HG02610 (cell line): ENCODE results near the gene ARMH2.

Source experiments
- ATAC-seq: cut with Tn5 transposase; IDR thresholded peaks from one replicate; pipeline ENCODE4 v1.9.1; 2021; ENCODE audit warnings: mild to moderate bottlenecking, moderate library complexity; ENCODE audit not compliant: unreplicated experiment

The ARMH2 gene

DNA sequence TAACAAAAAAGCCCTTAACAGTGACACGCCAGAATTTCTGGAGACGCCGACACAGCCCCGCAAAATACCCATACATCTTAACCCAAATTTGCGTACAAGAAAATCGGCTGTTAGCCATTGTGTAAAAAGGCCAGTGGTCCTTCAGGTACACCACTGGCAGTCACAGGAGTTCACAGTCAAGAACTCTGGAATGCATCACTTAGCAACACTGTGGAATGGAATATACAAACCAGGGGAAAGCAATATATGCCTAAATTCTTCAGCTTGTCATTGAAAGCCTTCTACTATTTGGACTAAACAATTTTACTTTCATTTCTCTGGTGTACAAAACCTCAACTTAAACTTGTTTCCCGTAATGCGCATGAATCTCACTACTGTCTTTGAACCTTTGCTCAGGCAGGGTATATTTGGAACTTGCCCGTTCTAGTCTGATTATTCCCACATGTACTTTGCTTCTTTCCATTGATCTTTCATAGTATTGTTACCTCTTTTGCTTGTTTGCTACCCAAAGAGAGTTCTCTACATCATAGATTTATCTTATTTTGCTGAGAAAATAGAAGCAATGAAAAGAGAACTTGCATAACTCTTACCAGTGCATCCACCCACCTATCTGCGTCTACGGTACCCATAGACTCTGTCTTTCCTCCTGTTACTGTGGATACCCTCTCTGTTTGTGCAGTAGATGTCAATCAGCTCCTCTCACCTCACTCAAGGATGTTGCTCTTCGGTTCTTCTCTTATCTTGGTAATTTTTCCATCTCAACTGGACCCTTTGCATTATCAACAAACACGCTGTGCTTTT lies at the start of gene ARMH2:
ARMH2 (minus strand) TSS at position 178 of the 801 bp plus-strand sequence; CDS start at position 118, 60 bp downstream.
- ATAC-seq, result no peak

DNA sequence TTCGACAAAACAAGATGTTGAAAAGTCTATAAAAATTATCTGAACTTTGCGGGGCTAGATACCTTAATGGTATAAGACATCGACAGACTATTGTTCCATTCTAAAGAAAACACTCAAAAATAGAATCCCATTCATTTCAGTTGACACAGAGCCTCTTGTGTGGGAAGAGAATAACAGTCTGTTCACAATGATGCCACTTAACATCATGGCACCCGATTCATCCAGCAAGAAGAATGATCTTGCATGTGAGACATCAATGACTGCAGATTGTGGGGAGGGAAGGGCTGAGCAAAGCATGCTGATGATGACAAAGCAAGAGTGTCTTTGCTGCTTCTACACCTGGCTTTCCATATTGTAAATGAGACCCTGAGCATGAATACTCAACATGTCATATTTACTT lies 49.7 kb upstream of the ARMH2 start:
- no peak for ATAC-seq

DNA sequence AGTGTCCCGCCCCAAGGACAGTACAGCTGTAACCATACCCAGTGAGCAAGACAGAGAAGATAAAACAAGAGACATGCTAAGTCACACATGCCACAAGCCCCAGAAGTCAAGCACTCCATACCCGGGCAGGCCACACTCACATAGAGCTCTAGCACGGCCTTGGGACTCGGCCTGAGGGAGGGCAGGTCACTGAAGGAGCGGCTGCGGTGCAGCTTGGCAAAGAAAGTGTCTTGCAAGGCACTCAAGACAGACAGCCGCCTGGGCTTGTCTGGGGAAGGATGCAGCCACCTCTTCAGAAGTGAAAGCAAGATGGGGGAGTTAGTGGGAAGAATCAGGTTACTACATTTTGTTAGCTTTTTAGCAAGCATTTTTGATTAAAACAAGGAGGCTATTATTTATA lies 48.7 kb upstream of the ARMH2 start:
- ATAC-seq, result no peak

DNA sequence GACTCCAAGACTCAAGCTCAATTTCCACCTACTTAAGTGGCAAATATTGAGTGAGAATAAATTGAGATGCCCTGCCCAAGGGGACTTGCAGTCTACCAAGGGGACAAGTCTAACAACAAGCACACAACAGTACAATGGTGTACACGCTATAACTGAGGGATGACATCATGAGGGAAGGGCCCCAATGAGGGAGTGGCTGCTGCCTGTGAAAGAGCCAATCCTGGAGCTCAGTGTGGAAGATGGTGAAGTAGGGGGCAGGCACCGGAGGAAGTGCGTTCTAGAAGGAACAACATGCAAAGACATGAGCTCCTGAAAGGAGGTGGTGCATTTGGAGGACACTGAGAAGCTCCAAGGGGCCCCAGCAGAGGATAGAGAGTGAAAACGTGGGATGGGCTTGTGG lies 46.9 kb upstream of the ARMH2 start:
- ATAC-seq, result no peak

DNA sequence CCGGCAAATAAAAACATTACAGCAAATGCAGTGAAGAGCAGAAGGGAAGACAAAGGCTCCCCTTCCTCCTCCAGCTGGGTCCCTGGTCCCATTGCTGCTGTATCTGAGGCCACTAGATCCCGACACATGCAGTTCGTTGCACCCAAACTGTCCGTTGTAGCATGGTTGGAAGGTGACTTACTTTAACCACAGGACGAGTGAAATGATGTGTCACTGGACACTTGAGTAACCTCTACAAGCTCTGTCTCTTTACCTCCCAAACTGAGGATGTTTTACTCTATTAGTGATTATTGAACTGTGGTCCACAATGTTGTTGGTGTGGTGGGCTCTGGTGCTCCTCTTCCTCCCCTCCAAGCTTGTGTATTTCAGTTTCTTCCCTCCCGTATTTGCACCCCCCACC lies 46.2 kb upstream of the ARMH2 start:
- no peak for ATAC-seq

DNA sequence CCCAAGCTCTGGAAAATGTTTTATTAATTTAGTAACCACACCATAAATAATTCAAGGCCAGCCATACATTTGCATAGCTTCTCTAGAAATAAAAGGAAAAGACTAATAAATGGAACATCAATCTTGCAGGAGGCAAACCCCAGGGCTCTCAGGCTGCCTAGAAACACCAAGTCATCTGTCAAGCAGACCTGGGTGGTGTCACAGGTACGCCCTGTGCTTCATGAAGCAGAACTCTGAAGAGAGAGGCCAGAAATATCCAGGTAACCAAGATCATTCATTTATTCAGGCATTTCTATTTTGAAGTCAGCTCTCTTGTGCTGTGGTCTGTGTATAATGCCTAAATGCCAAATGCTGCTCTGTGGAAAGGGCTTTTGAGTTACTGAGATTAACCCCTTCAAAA lies 45.3 kb upstream of the ARMH2 start:
- no peak for ATAC-seq

DNA sequence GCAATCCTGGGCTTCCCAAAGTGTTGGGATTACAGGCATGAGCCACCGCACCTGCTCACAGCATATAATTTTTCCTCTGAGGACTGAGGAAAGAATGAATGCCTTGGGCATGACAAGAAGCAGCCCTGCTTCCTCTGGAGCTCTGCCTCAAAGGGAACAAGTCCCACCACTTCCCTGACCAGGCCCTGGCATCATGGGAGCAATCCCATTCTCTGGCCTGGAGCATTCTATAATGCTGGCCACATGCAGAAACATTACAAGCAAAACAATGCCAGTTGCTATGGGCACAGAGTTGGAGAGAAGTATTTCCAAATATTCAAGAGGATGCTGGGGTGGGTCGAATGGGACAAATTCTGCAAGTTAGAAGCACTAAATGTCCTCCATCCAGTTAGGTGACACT lies 41.5 kb upstream of the ARMH2 start:
- ATAC-seq, result no peak

DNA sequence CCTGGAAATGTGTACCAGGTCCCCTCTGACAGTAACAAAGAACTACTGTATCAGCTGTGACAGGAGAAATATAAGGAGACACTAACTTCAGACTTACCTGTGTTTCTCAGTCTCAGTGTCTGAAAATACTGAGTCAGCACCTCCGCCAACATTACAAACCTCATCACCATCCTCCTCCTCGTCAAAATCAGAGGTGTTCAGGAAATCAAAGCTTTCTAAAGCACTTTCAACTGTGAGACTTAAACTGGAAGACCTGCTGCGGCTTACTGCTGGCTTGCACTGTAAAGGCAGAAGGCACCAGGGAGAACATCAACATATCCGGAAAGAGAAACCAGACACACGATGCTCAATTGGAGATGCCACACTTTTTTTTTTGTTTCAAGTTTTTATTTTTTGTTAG lies 40.3 kb upstream of the ARMH2 start:
- no peak for ATAC-seq

DNA sequence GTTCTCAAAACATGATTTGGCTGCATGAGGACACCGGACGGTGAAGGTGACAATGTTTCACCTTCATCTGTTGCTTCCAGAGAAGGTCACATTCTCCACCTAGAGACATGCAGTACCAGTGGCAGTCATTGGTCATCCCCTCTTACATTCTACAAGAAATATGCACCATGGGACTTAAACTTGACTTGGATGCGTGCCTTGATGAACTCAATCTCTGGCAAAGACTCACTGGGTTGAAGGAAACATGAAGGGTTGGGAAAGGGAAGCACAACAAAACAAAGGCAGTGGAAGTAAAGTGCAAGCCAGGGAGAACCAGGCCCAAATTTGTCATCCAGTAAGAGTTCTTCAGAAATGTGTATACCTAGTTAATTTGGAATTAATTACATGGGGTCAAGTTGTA lies 39.4 kb upstream of the ARMH2 start:
- no peak for ATAC-seq

DNA sequence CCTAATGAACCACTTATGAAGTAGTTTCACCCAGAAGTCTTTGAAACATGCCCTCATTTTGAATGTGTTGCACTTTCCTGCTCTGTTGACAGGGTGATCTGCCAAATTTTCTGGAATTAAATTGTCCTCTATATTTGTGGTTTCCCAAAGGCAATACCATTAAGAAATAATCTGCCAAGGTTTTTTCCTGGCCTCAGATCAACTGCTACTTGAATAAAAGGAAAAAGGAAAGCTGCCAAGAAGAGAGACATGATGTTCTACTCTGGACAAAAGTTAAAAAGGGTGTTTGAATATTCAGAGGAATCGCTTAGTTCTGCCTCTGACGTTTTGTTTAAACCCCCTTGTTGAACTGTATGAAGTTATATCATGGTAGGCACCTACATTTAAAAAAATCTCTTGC lies 37.4 kb upstream of the ARMH2 start:
- ATAC-seq, result no peak

DNA sequence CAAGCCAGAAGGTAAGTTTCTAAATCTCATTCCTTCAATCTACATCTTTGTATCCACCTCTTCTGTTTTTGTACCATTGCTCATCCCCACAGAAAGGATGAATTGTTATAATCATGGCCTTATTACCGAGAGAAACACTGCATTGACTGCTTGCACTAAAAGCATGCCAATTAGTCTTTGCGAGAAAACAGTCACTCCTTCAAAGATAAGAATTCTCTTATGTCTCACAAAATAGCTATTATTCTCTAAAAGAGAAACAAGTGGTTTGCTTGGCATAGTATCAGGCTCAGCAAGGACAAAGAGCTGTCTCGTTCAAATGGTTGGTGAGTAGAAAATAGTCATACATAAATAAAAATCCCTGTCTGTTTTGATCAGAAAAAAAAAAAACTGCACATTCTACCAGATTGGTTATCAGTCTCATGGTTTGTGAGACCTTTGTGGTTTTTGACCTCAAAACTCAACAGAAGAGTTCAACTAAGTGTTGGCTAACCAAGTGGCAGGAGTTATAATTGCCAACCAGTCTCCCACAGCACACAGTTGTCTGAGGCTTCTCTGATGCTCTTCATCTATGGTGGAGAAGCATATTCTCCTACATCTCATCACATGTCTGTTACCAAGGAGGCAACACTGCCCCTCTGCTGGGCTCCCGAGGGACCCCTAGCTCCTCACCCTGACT lies 35.1 kb upstream of the ARMH2 start:
- ATAC-seq, result no peak

DNA sequence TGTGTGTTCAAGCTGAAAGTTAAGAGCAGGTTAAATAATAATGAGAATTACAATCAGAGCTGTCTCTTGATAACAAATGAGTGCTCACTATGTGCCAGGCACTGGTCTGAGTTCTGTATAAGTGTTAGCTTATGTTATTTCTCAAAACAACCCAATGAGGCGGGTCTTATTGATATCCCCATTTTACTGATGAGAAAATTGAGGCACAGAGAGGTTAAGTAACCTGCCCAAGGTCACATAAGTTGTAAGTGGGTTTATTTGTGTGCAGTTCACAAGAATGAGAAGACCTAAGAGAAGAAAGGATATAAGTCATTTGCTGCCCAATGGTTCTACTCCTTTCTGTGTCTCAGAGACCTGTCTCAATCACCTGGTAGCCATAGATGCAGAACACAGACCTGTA lies 34.1 kb upstream of the ARMH2 start:
- no peak for ATAC-seq

DNA sequence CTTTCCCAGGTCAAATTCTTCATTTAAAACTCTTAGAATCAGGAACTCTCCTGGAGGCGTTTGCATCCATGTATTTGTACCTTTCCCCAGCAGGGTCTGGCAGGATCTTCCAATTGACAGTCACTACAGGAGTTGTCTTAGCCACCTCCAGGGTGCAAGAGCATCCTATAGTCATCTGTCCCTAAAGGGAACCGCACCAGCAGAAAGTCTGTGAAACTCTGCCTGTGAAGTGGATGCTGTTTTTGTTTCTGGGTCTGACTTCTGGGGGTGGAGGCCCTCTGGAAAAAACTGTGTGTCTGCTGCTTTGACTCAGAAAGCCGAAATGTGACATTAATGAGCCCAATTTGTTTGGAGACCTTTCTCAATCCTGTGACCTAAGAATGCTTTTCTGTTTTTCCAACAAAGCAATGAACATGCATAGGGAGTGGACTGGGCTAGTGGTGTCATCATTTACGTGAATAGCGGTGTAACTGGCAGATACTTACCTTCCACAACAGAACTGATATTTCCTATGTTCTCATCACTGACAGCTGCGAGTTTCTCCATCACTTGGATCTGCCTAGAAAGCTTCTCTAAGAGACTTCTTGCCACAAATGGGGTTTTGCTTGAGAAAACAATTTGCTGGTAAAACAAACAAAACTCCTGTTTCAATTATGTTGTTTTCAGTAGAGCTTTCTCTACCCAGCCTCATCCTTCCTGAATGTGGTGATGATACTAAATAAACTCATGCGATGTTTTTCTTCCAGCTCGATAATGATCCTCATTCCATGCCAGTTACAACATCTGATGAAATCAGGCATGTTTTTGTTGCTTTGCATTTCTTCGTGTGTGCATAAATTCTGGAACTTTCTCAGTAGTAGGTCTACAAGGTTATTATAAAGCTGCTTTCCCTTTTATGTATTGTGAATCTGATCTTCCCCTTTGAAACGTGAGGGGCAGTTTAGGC lies 33.3 kb upstream of the ARMH2 start:
- no peak for ATAC-seq

DNA sequence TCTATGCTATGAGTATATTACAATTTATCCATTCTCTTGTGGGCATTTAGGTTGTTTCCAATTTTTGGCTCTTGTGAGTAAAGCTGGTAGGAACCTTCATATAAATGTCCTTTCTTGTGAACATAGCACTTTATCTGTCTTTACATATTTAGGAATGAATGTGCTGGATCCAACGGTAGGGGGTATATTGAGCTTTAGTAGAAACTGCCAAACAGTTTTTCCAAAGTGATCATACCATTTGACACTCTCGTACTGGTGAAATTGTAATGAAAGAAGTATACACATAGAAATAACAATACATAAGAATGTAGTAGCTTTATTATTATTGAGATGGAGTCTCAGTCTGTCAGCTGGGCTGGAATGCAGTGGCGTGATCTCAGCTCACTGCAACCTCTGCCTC lies 30.9 kb upstream of the ARMH2 start:
- no peak for ATAC-seq

DNA sequence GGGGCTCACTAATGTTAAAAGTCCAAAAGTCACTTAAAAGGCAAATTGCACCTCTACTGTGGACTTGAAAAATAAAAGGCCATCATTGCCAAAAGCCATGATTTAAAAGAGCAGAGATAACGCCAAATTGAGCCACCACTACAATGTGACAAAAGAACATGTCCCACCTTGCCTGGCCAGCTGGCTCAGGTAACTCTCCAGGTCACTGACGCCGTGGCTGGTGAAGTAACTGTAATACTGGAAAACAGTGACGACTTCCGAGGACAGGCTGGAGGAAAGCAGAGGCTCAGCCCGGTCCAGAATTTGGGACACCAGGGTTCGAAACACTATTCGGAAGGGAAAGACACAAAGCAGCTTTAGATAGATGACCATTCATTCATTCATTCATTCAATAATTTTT lies 29.3 kb upstream of the ARMH2 start:
- ATAC-seq, result no peak

DNA sequence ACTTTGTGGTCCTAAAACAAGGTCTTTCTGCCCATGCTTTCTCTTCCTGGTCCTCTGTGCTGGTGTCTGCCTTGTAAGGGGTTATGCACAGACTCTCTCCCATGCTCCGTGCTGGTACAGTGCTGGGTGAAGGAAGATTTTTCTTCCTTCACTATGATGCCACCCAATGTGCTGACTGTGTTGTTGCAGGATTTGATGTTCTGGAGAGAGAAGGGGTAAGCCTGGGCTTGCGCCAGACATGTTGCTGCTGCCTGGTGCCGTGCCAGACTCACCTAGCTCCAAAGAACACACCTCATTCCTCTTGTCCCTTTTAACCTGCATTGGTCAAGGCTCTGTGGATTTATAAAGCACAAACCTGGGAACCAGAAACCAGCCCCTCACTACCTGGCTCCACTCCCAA lies 28.4 kb upstream of the ARMH2 start:
- no peak for ATAC-seq

DNA sequence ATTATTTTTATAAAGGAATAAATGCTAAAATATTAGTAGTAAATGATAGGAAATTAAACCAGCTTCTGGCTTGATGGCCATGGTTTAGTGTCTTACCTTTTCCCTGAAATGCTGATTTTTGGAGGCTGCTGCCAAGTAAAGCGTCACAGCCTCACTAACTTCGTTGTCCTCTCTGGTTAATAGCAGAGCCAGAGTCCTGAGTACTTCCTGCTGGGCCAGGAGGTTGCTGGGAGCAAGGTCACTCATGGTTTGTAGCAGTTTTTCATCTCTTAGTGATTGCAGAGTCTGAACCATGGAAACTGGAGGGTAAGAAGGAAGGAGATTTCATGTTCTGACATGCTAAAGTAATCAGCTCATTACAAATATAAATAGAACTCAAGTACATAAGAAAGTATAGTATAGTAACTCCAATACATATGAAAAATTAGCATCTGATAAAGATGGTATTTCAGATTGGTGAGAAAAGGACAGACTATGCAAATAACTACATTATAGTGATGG lies 26.5 kb upstream of the ARMH2 start:
- no peak for ATAC-seq

DNA sequence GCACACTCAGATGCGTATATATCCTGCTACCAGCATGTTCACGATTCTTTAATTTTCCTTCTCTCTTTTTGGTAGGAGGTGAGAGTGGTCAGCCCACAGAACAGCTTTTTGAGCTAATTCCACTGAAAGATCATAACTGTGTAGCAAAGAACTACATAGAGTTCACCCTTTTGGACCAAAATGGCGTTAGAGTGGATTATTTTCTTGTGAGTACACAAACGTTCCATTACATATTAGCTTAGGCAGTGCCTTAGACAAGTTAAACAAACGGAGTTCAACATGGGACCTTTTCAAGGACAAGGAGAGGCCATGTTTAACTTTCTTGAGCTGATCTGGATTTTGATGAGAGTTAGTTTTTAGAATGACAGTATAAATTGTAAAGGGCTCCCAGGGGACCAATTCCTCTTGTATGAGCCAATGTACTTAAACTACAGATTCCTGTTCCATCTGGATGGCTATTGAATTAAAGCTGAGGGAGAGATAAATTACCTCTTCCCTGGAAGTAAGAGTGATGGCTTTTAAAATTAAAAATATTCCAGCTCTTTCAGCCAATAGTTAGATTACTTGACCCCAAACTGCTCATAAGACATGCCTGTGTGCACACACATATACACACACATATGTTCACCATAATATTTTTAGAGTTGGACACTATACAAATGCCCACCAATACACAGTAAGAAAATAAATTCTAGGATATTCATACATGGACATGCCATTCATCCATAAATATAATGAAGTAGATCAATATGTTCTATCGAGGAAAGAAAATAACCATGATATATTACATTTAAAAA lies 25.6 kb upstream of the ARMH2 start:
- no peak for ATAC-seq

DNA sequence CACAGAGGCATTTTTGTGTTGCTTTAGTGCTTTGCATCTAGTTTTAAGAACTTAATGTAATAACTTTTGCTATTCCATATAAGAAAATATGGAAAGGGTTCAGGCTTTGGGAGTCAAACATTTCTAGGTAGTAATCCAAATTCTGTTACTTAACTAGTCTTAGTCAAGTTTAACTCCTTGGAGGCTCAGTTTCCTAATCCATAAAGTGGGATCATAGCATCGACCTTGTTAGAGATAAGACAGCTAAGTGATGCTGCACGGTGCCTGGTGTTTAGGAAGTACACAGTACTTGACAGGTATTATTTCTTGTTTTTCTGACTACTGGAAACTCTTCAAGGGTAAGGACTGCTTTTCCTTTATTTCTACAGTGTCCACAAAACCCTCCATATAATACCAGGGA lies 24.5 kb upstream of the ARMH2 start:
- ATAC-seq, result no peak

DNA sequence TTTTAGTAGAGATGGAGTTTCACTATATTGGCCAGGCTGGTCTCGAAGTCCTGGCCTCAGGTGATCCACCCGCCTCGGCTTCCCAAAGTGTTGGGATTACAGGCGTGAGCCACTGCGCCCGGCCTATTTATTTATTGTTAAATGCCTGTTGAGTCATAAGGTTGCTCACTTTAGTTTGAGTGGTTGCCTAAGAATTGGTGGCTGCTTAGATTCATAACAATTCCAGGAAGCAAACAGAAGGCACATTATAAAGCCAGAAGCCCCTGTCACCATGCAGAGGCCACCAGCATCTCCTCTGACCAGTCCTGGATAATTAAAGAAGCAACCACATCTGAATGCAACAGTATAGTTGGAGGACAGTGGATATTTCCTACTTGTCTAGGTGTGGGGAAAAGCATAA lies 24.0 kb upstream of the ARMH2 start:
- ATAC-seq, result no peak
